ENCODE results near the gene SRP68.

- no peak for TF ChIP-seq E2F5 (CRISPR knock-in tag; IDR thresholded peaks at IDR 0.05)
- no peak for TF ChIP-seq EZH2 (IDR thresholded peaks at IDR 0.05; ENCODE audit: borderline replicate concordance, low read depth, low read length)
- no peak for TF ChIP-seq ZBTB1 (CRISPR knock-in tag; IDR thresholded peaks at IDR 0.05; ENCODE audit: borderline replicate concordance, low read depth)
- TF ChIP-seq MAX (CRISPR knock-in tag; IDR thresholded peaks at IDR 0.05) = no peak
- TF ChIP-seq CREB1 (IDR thresholded peaks at IDR 0.05) = no peak
- TF ChIP-seq CREB1 (CRISPR knock-in tag; IDR thresholded peaks at IDR 0.05) = no peak
- no peak for TF ChIP-seq SP2 (IDR thresholded peaks at IDR 0.05; ENCODE audit: extremely low read depth, low read depth, low read length, poor library complexity, severe bottlenecking)
- TF ChIP-seq CCAR2 (IDR thresholded peaks at IDR 0.05; ENCODE audit: low read depth, low read length) = no peak
- no peak for TF ChIP-seq RFX5 (IDR thresholded peaks at IDR 0.05; ENCODE audit: low read depth, low read length)
- TF ChIP-seq ELF4 (CRISPR knock-in tag; IDR thresholded peaks at IDR 0.05) = no peak
- no peak for TF ChIP-seq CTCF (IDR thresholded peaks at IDR 0.05 in 2 of 3, conservative IDR thresholded peaks at IDR 0.05 in 1 of 3; ENCODE audit: insufficient read depth in 2 of 3, low read depth in 1 of 3, low read length in 3 of 3)
These were observed 37.6 kb downstream of the SRP68 start for GRCh38 chr17:76034428-76035350.
